ENCODE results near the gene EN2. TPM values are rescaled to one million over a fixed set of nuclear protein-coding genes. Genes with fewer than 3 reads are reported as not detected.
A peak's percentile ranks its signal among the peaks of the same experiment; 100 is the strongest.

Gene EN2
- total RNA-seq, 1 experiment from 2014 or later, result 1.5 TPM

DNA sequence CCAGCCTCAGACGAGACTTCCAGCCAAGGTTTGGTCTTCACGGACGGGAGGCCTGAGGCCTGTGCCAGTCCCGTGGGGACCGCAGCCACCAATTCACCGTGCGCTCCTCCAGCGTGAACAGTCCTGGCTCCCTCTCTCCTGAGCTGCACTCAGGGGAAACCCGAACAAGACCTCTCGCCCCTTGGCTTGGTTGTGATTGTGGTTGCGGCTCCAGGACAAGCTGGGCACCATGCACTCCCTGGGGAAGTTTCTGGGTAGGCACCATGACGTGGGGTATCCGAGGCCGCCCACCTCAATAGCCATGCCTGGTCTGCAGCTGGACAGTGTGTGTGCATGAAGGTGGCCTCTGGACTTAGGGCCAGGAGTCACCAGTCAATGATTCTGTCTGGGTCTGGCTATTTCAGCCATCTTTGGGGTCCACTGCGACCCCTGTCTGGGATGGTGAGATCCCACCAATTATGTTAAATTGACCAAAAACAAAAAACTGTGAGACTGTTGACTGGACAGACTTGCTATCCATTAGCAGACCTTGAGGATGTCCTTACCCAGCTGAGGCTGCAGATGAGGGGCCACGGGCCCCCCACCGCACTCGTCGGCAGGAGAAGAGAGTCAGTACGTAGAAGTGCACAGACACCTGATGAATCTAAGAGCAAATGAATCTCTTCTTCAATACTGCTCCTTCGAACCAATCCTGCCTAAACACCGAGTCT, 33.5 kb upstream of the EN2 start:
- DNase-seq (ENCODE audit: low read depth, low spot score), result no peak
- Histone ChIP-seq H3K36me3 (ENCODE audit: control insufficient read depth, insufficient read depth, low read length) (no peaks in the 10 kb centered on the region), H3K27ac (ENCODE audit: low read length) (no peak overlapping the region), H3K4me1 (ENCODE audit: control insufficient read depth, insufficient read depth, low read length) (no peaks in the 10 kb centered on the region), H3K9me3 (ENCODE audit: control insufficient read depth, insufficient read depth, low read depth, low read length) (no peaks in the 10 kb centered on the region), H3K4me3 (ENCODE audit: low read depth in 2 of 2, low read length in 2 of 2) (no peak overlapping the region), H3K27me3 (ENCODE audit: control insufficient read depth, insufficient read depth, low read length) (peaks cover 13% of the 10 kb centered on the region)
- intact Hi-C loops (cut with micrococcal nuclease; ENCODE audit: unreplicated experiment), result no loop called here
- CTCF ChIA-PET, result no interaction called here
- TF ChIP-seq, protein P1, sequence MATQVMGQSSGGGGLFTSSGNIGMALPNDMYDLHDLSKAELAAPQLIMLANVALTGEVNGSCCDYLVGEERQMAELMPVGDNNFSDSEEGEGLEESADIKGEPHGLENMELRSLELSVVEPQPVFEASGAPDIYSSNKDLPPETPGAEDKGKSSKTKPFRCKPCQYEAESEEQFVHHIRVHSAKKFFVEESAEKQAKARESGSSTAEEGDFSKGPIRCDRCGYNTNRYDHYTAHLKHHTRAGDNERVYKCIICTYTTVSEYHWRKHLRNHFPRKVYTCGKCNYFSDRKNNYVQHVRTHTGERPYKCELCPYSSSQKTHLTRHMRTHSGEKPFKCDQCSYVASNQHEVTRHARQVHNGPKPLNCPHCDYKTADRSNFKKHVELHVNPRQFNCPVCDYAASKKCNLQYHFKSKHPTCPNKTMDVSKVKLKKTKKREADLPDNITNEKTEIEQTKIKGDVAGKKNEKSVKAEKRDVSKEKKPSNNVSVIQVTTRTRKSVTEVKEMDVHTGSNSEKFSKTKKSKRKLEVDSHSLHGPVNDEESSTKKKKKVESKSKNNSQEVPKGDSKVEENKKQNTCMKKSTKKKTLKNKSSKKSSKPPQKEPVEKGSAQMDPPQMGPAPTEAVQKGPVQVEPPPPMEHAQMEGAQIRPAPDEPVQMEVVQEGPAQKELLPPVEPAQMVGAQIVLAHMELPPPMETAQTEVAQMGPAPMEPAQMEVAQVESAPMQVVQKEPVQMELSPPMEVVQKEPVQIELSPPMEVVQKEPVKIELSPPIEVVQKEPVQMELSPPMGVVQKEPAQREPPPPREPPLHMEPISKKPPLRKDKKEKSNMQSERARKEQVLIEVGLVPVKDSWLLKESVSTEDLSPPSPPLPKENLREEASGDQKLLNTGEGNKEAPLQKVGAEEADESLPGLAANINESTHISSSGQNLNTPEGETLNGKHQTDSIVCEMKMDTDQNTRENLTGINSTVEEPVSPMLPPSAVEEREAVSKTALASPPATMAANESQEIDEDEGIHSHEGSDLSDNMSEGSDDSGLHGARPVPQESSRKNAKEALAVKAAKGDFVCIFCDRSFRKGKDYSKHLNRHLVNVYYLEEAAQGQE (IDR thresholded peaks at IDR 0.05; ENCODE audit: insufficient read depth in 1 of 2, low read depth in 2 of 2, low read length in 1 of 2), result no peak
- TF ChIP-seq CTCF (IDR thresholded peaks at IDR 0.05) (no peak), TCF7L2 (IDR thresholded peaks at IDR 0.05; ENCODE audit: low read depth, low read length) (no peak), POLR2AphosphoS5 (IDR thresholded peaks at IDR 0.05; ENCODE audit: low read depth, low read length) (no peak), SIN3A (IDR thresholded peaks at IDR 0.05; ENCODE audit: borderline replicate concordance, insufficient read depth, low read depth, low read length) (no peak)
- 0 out of 2 replicates have a peak, but pooled peaks have one; percentile 20 for ATAC-seq
- BruUV-seq (replicated peaks), result no TSS peak
- in situ Hi-C loops (cut with HindIII; ENCODE audit: low pct_unique_long_range_greater_than_20kb, low sequenced_read_pairs), result no loop called here
- POLR2A ChIA-PET, result no interaction called here

GRCh38 chr7:155425011-155425340, 33.0 kb upstream of the EN2 start:
- ATAC-seq (0 out of 2 replicates have a peak, but pooled peaks have one; percentile 37), DNase-seq (ENCODE audit: low read depth, low spot score) (no peak)
- Histone ChIP-seq H3K27ac (ENCODE audit: low read length) (no peak overlapping the region), H3K36me3 (ENCODE audit: control insufficient read depth, insufficient read depth, low read length) (no peaks in the 10 kb centered on the region), H3K9me3 (ENCODE audit: control insufficient read depth, insufficient read depth, low read depth, low read length) (no peaks in the 10 kb centered on the region), H3K4me3 (ENCODE audit: low read depth in 2 of 2, low read length in 2 of 2) (no peak overlapping the region), H3K27me3 (ENCODE audit: control insufficient read depth, insufficient read depth, low read length) (peaks cover 16% of the 10 kb centered on the region), H3K4me1 (ENCODE audit: control insufficient read depth, insufficient read depth, low read length) (no peaks in the 10 kb centered on the region)
- ChIA-PET CTCF (no interaction called here), POLR2A (no interaction called here)
- TF ChIP-seq POLR2AphosphoS5 (IDR thresholded peaks at IDR 0.05; ENCODE audit: low read depth, low read length) (no peak), TCF7L2 (IDR thresholded peaks at IDR 0.05; ENCODE audit: low read depth, low read length) (no peak), SIN3A (IDR thresholded peaks at IDR 0.05; ENCODE audit: borderline replicate concordance, insufficient read depth, low read depth, low read length) (no peak), CTCF (IDR thresholded peaks at IDR 0.05) (no peak)
- TF ChIP-seq, protein P1 (IDR thresholded peaks at IDR 0.05; ENCODE audit: insufficient read depth in 1 of 2, low read depth in 2 of 2, low read length in 1 of 2), result no peak
- in situ Hi-C loops (cut with HindIII; ENCODE audit: low pct_unique_long_range_greater_than_20kb, low sequenced_read_pairs), result no loop called here
- BruUV-seq (replicated peaks), result no TSS peak
- intact Hi-C loops (cut with micrococcal nuclease; ENCODE audit: unreplicated experiment), result no loop called here

Measured in Panc1 (cell line).